SK-N-SH treated with all-trans-retinoic acid at 6 μM for 48 hours (cell line): ENCODE results near the gene XYLT2.

Source experiments
- ATAC-seq: fragments of 200-7000 bp; cut with Tn5 transposase; 3 replicates; pipeline ENCODE4 v1.9.1; 2020; ENCODE audit warnings: mild to moderate bottlenecking, moderate library complexity
- ARNTL ChIP-seq: fragments of 450-650 bp; formaldehyde crosslinking; IDR thresholded peaks from 2 replicates; pipeline ENCODE4 v1.5.0; 2020; ENCODE audit warnings: low read depth, mild to moderate bottlenecking, moderate library complexity, borderline replicate concordance
- BACH2 ChIP-seq: fragments of 250-450 bp; sonication (Bioruptor Pico); IDR thresholded peaks from 2 replicates; pipeline ENCODE4 v1.9.0; 2021; ENCODE audit warnings: mild to moderate bottlenecking, borderline replicate concordance
- CSDC2 ChIP-seq: fragments of 250-450 bp; sonication (Bioruptor Pico); IDR thresholded peaks from 2 replicates; pipeline ENCODE4 v1.5.0; 2020; ENCODE audit warnings: mild to moderate bottlenecking, moderate library complexity
- ESRRG ChIP-seq: fragments of 250-450 bp; sonication (Bioruptor Pico); IDR thresholded peaks from 2 replicates; pipeline ENCODE4 v1.6.1; 2021; ENCODE audit warnings: mild to moderate bottlenecking
- GLIS3 ChIP-seq: fragments of 250-450 bp; sonication (Bioruptor Pico); IDR thresholded peaks from 2 replicates; pipeline ENCODE4 v1.5.0; 2020; ENCODE audit warnings: mild to moderate bottlenecking, moderate library complexity
- ISL1 ChIP-seq: fragments of 250-450 bp; sonication (Bioruptor Pico); IDR thresholded peaks from 2 replicates; pipeline ENCODE4 v2.1.2; 2022; ENCODE audit warnings: mild to moderate bottlenecking, moderate library complexity
- OSR1 ChIP-seq: fragments of 250-450 bp; sonication (Bioruptor Pico); IDR thresholded peaks from 2 replicates; pipeline ENCODE4 v1.8.0; 2022; ENCODE audit warnings: moderate library complexity, mild to moderate bottlenecking, inconsistent platforms
- RARB ChIP-seq: fragments of 250-450 bp; sonication (Bioruptor Pico); IDR thresholded peaks from 2 replicates; pipeline ENCODE4 v1.8.0; 2021; ENCODE audit warnings: mild to moderate bottlenecking, moderate library complexity
- SNAI2 ChIP-seq: fragments of 250-450 bp; sonication (Bioruptor Pico); IDR thresholded peaks from 2 replicates; pipeline ENCODE4 v1.5.0; 2020; ENCODE audit warnings: mild to moderate bottlenecking, moderate library complexity
- TCF4 ChIP-seq: fragments of 250-450 bp; sonication (Bioruptor Pico); IDR thresholded peaks from 2 replicates; pipeline ENCODE4 v1.8.0; 2021; ENCODE audit warnings: mild to moderate bottlenecking, moderate library complexity, borderline replicate concordance
- TOX ChIP-seq: fragments of 250-450 bp; sonication (Bioruptor Pico); IDR thresholded peaks from 2 replicates; pipeline ENCODE4 v1.8.0; 2021; ENCODE audit warnings: mild to moderate bottlenecking, moderate library complexity, borderline replicate concordance
- ZC3H10 ChIP-seq: fragments of 250-450 bp; sonication (Bioruptor Pico); IDR thresholded peaks from 2 replicates; pipeline ENCODE4 v1.5.1; 2021; ENCODE audit warnings: mild to moderate bottlenecking, moderate library complexity
- ZFP3 ChIP-seq: fragments of 250-450 bp; sonication (Bioruptor Pico); IDR thresholded peaks from 2 replicates; pipeline ENCODE4 v1.5.0; 2020; ENCODE audit warnings: mild to moderate bottlenecking, moderate library complexity
- ZFP30 ChIP-seq: fragments of 450-650 bp; formaldehyde crosslinking; IDR thresholded peaks from 2 replicates; pipeline ENCODE4 v1.5.0; 2022; ENCODE audit warnings: mild to moderate bottlenecking, moderate library complexity
- ZNF565 ChIP-seq: fragments of 450-650 bp; formaldehyde crosslinking; conservative IDR thresholded peaks from 2 replicates; pipeline ENCODE4 v1.5.0; 2020; ENCODE audit warnings: low read depth, mild to moderate bottlenecking, moderate library complexity
- ZNF70 ChIP-seq: fragments of 450-650 bp; formaldehyde crosslinking; IDR thresholded peaks from 2 replicates; pipeline ENCODE4 v1.5.0; 2020; ENCODE audit warnings: mild to moderate bottlenecking, moderate library complexity
- ZNF8 ChIP-seq: fragments of 450-650 bp; formaldehyde crosslinking; IDR thresholded peaks from 2 replicates; pipeline ENCODE4 v1.5.0; 2020; ENCODE audit warnings: mild to moderate bottlenecking, moderate library complexity
- TF ChIP-seq, protein P1 (sequence below): fragments of 250-450 bp; sonication (Bioruptor Pico); IDR thresholded peaks from 2 replicates; pipeline ENCODE4 v1.5.1; 2021; ENCODE audit warnings: mild to moderate bottlenecking, moderate library complexity
- TF ChIP-seq, protein P2 (sequence below): fragments of 250-450 bp; sonication (Bioruptor Pico); IDR thresholded peaks from 2 replicates; pipeline ENCODE4 v1.5.0; 2020; ENCODE audit warnings: mild to moderate bottlenecking, moderate library complexity
- TF ChIP-seq, protein P3 (sequence below): fragments of 250-450 bp; sonication (Bioruptor Pico); IDR thresholded peaks from 2 replicates; pipeline ENCODE4 v1.5.1; 2020; ENCODE audit warnings: low read depth, mild to moderate bottlenecking, moderate library complexity
- TF ChIP-seq, protein P4 (sequence below): fragments of 250-450 bp; sonication (Bioruptor Pico); IDR thresholded peaks from 2 replicates; pipeline ENCODE4 v1.8.0; 2020; ENCODE audit warnings: mild to moderate bottlenecking, moderate library complexity, borderline replicate concordance
- TF ChIP-seq, protein P5 (sequence below): fragments of 250-450 bp; sonication (Bioruptor Pico); IDR thresholded peaks from 2 replicates; pipeline ENCODE4 v1.8.0; 2021; ENCODE audit warnings: low read depth, mild to moderate bottlenecking, moderate library complexity, borderline replicate concordance

Gene XYLT2

DNA sequence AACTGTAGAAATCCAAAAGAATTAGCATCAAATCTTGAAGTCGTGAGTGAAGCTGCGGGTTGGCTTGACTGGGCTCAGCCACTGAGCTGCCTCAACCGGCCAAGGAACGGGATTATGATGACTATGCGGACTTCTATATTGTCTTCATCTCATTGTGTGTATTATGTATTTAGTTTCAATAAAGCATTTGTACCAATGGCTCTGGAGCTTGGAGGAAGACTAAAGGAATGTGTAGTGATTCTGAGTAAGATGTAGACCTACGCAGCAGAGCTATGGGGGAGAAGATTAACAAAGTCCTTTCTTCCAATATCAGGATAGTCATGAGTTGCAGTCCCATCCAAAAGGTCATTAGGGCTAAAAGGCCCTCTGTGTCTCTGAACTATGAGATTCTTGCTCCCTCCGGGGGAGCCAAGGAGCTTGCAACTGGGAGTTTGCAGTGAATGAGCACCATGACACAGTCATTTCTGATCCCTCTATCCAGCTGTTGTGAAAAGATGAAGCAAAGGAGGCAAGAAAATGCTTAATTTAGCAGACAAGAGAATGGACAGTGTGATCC lies 35.4 kb downstream of the XYLT2 start:
- no peak for ATAC-seq

DNA sequence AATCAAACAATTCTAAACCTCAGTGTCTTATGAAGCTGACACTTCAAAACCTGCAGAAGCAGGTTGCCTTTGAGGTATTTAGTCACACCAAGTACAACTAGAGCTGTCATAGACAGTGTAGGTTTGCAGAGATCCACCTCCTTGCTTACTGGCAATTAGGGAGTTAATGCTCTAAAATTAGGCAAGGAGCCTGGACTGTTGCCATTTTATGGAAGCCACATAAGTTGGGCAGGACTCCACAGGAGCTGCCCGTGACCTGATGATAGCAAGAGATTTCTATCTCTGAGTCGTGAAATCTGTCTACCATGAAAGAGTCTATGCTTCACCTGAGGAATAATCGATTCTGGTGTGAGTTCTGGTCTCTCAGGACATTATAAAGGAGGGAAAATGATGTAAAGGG lies 36.0 kb downstream of the XYLT2 start:
- ATAC-seq = no peak
- TF ChIP-seq, protein P1, sequence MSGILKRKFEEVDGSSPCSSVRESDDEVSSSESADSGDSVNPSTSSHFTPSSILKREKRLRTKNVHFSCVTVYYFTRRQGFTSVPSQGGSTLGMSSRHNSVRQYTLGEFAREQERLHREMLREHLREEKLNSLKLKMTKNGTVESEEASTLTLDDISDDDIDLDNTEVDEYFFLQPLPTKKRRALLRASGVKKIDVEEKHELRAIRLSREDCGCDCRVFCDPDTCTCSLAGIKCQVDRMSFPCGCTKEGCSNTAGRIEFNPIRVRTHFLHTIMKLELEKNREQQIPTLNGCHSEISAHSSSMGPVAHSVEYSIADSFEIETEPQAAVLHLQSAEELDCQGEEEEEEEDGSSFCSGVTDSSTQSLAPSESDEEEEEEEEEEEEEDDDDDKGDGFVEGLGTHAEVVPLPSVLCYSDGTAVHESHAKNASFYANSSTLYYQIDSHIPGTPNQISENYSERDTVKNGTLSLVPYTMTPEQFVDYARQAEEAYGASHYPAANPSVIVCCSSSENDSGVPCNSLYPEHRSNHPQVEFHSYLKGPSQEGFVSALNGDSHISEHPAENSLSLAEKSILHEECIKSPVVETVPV (CRISPR knock-in tag) = no peak
- no peak for TF ChIP-seq CSDC2 (CRISPR knock-in tag)
- no peak for TF ChIP-seq ZFP3 (CRISPR knock-in tag)
- TF ChIP-seq ZNF8 = no peak
- TF ChIP-seq, protein P2, sequence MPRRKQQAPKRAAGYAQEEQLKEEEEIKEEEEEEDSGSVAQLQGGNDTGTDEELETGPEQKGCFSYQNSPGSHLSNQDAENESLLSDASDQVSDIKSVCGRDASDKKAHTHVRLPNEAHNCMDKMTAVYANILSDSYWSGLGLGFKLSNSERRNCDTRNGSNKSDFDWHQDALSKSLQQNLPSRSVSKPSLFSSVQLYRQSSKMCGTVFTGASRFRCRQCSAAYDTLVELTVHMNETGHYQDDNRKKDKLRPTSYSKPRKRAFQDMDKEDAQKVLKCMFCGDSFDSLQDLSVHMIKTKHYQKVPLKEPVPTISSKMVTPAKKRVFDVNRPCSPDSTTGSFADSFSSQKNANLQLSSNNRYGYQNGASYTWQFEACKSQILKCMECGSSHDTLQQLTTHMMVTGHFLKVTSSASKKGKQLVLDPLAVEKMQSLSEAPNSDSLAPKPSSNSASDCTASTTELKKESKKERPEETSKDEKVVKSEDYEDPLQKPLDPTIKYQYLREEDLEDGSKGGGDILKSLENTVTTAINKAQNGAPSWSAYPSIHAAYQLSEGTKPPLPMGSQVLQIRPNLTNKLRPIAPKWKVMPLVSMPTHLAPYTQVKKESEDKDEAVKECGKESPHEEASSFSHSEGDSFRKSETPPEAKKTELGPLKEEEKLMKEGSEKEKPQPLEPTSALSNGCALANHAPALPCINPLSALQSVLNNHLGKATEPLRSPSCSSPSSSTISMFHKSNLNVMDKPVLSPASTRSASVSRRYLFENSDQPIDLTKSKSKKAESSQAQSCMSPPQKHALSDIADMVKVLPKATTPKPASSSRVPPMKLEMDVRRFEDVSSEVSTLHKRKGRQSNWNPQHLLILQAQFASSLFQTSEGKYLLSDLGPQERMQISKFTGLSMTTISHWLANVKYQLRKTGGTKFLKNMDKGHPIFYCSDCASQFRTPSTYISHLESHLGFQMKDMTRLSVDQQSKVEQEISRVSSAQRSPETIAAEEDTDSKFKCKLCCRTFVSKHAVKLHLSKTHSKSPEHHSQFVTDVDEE (CRISPR knock-in tag) = no peak
- TF ChIP-seq ESRRG = no peak
- no peak for TF ChIP-seq TOX (CRISPR knock-in tag)
- TF ChIP-seq ZNF565 (CRISPR knock-in tag) = no peak
- TF ChIP-seq, all 23 proteins: peak for 0

More for the DNA sequence above, 35.4 kb downstream of the XYLT2 start:
- no peak for TF ChIP-seq CSDC2 (CRISPR knock-in tag)
- no peak for TF ChIP-seq TCF4 (CRISPR knock-in tag)
- no peak for TF ChIP-seq ZFP30 (CRISPR knock-in tag)
- TF ChIP-seq, protein P3, sequence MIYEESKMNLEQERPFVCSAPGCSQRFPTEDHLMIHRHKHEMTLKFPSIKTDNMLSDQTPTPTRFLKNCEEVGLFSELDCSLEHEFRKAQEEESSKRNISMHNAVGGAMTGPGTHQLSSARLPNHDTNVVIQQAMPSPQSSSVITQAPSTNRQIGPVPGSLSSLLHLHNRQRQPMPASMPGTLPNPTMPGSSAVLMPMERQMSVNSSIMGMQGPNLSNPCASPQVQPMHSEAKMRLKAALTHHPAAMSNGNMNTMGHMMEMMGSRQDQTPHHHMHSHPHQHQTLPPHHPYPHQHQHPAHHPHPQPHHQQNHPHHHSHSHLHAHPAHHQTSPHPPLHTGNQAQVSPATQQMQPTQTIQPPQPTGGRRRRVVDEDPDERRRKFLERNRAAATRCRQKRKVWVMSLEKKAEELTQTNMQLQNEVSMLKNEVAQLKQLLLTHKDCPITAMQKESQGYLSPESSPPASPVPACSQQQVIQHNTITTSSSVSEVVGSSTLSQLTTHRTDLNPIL = no peak
- TF ChIP-seq ZC3H10 (CRISPR knock-in tag) = no peak
- TF ChIP-seq SNAI2 (CRISPR knock-in tag) = no peak
- no peak for TF ChIP-seq ISL1
- TF ChIP-seq GLIS3 (CRISPR knock-in tag) = no peak
- no peak for TF ChIP-seq ZNF565 (CRISPR knock-in tag)
- TF ChIP-seq, protein P4, sequence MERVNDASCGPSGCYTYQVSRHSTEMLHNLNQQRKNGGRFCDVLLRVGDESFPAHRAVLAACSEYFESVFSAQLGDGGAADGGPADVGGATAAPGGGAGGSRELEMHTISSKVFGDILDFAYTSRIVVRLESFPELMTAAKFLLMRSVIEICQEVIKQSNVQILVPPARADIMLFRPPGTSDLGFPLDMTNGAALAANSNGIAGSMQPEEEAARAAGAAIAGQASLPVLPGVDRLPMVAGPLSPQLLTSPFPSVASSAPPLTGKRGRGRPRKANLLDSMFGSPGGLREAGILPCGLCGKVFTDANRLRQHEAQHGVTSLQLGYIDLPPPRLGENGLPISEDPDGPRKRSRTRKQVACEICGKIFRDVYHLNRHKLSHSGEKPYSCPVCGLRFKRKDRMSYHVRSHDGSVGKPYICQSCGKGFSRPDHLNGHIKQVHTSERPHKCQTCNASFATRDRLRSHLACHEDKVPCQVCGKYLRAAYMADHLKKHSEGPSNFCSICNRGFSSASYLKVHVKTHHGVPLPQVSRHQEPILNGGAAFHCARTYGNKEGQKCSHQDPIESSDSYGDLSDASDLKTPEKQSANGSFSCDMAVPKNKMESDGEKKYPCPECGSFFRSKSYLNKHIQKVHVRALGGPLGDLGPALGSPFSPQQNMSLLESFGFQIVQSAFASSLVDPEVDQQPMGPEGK (CRISPR knock-in tag) = no peak
- TF ChIP-seq RARB = no peak
- no peak for TF ChIP-seq ZNF8
- TF ChIP-seq, protein P5, sequence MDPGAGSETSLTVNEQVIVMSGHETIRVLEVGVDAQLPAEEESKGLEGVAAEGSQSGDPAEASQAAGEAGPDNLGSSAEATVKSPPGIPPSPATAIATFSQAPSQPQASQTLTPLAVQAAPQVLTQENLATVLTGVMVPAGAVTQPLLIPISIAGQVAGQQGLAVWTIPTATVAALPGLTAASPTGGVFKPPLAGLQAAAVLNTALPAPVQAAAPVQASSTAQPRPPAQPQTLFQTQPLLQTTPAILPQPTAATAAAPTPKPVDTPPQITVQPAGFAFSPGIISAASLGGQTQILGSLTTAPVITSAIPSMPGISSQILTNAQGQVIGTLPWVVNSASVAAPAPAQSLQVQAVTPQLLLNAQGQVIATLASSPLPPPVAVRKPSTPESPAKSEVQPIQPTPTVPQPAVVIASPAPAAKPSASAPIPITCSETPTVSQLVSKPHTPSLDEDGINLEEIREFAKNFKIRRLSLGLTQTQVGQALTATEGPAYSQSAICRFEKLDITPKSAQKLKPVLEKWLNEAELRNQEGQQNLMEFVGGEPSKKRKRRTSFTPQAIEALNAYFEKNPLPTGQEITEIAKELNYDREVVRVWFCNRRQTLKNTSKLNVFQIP (CRISPR knock-in tag) = no peak
- no peak for TF ChIP-seq BACH2 (CRISPR knock-in tag)
- no peak for TF ChIP-seq OSR1 (CRISPR knock-in tag)
- TF ChIP-seq, protein P1 (CRISPR knock-in tag) = no peak
- TF ChIP-seq ZNF70 (CRISPR knock-in tag) = no peak
- no peak for TF ChIP-seq ARNTL (CRISPR knock-in tag)
- TF ChIP-seq ZFP3 (CRISPR knock-in tag) = no peak
- TF ChIP-seq, all 23 proteins: peak for 0
